Measurements from ENCODE around the gene MEOX2. TPM values are rescaled to one million over a fixed set of nuclear protein-coding genes. Genes with fewer than 3 reads are reported as not detected.
A peak's percentile ranks its signal among the peaks of the same experiment; 100 is the strongest.

MEOX2 gene
- total and polyA plus RNA-seq, 4 donors = 3.5 to 35.9 (median 9.9) TPM

- Histone ChIP-seq H3K9me3 (ENCODE audit: control insufficient read depth, low read length) (no peaks in the 10 kb centered on the region), H3K27ac (ENCODE audit: low read depth in 1 of 2, low read length in 2 of 2) (no peak overlapping the region), H3K36me3 (ENCODE audit: control insufficient read depth in 1 of 2, insufficient read depth in 2 of 2, low read length in 1 of 2) (no peaks in the 10 kb centered on the region), H3K4me3 (ENCODE audit: low read length in 2 of 2) (no peak overlapping the region), H3K4me1 (ENCODE audit: control insufficient read depth in 1 of 2, insufficient read depth in 2 of 2, low read length in 2 of 2) (no peaks in the 10 kb centered on the region), H3K27me3 (ENCODE audit: control insufficient read depth in 1 of 2, insufficient read depth in 2 of 2, low read length in 1 of 2) (no peaks in the 10 kb centered on the region)
- 26 to 35% methylated on average over 5 of the region's 5 CpGs for WGBS, 2 donors
- intact Hi-C loops (cut with DNase I) = no loop called here
- ATAC-seq (ENCODE audit: low FRiP score) (no peak), DNase-seq (no peak)
Observed at GRCh38 chr7:15648461-15648961, 38.0 kb downstream of the MEOX2 start.

DNA sequence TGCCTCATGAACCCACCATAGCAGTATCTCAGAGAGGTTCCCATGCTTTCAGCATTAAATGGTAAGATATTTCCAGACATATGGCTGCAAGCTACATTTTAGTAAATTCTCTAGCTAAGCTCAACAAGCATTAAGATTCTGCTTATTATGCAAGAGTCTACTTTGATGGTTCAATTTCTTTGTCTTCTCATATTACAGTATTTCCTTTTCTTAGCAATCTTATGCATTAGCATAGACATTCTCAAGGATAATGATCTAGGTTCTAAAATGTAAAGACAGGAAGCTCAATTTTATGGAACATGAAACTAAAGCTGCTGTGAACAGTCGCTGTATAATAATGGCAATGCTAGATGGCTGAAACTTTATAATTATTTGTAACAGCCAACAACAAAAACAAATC, 39.2 kb downstream of the MEOX2 start:
- no peaks in the 10 kb centered on the region for H3K36me3 ChIP-seq (ENCODE audit: control insufficient read depth in 1 of 2, insufficient read depth in 2 of 2, low read length in 1 of 2)
- no peak overlapping the region for H3K27ac ChIP-seq (ENCODE audit: low read depth in 1 of 2, low read length in 2 of 2)
- H3K27me3 ChIP-seq (ENCODE audit: control insufficient read depth in 1 of 2, insufficient read depth in 2 of 2, low read length in 1 of 2) = no peaks in the 10 kb centered on the region
- intact Hi-C loops (cut with DNase I) = no loop called here
- DNase-seq (no peak), ATAC-seq (ENCODE audit: low FRiP score) (no peak)
- 98 to 99% methylated on average over 1 of the region's 1 CpG for WGBS, 2 donors
- no peak overlapping the region for H3K4me3 ChIP-seq (ENCODE audit: low read length in 2 of 2)
- H3K9me3 ChIP-seq (ENCODE audit: control insufficient read depth, low read length) = no peaks in the 10 kb centered on the region
- H3K4me1 ChIP-seq (ENCODE audit: control insufficient read depth in 1 of 2, insufficient read depth in 2 of 2, low read length in 2 of 2) = no peaks in the 10 kb centered on the region

DNA sequence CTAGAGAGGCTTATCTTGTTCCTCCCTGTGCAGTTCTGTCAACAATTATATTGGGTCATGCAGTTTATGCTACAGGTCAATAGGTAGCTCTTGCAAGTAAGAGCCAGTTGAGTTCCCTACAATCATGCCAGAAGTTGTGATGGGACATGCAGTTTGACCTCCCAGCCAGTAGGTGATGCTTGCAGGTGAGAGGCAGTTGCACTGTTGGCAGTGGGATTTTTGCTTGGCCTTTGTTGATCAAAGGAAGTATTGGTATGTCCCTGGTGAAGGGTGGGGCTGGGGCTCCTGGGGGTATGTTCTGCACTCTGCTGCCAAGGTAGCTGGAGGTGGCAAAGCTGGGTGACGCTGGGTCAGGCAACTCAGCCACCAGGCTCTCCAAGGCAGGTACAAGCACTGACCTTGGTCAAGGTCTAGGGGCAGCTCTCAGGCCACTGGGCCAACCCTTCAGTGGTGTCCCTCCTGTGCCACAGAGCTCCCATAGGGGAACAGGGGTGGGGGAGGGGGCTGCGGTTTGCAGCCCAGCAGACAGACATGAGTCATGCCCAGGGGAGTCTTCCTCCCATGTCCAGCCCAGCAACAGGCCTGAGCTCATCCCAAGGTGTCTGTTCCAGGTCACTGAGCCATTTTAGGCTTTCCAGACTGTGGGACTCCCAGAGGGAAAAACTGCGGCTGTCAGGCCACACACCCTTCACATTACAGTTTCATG, 43.3 kb downstream of the MEOX2 start:
- ATAC-seq (ENCODE audit: low FRiP score) (no peak), DNase-seq (peak in 1 of 2 donors; percentile 55)
- intact Hi-C loops (cut with DNase I) = no loop called here
- H3K9me3 ChIP-seq (ENCODE audit: control insufficient read depth, low read length) = no peaks in the 10 kb centered on the region
- H3K27ac ChIP-seq (ENCODE audit: low read depth in 1 of 2, low read length in 2 of 2) = no peak overlapping the region
- 93 to 97% methylated on average over 3 of the region's 3 CpGs for WGBS, 2 donors
- no peaks in the 10 kb centered on the region for H3K27me3 ChIP-seq (ENCODE audit: control insufficient read depth in 1 of 2, insufficient read depth in 2 of 2, low read length in 1 of 2)
- H3K4me3 ChIP-seq (ENCODE audit: low read length in 2 of 2) = no peak overlapping the region
- H3K4me1 ChIP-seq (ENCODE audit: control insufficient read depth in 1 of 2, insufficient read depth in 2 of 2, low read length in 2 of 2) = no peaks in the 10 kb centered on the region
- no peaks in the 10 kb centered on the region for H3K36me3 ChIP-seq (ENCODE audit: control insufficient read depth in 1 of 2, insufficient read depth in 2 of 2, low read length in 1 of 2)

DNA sequence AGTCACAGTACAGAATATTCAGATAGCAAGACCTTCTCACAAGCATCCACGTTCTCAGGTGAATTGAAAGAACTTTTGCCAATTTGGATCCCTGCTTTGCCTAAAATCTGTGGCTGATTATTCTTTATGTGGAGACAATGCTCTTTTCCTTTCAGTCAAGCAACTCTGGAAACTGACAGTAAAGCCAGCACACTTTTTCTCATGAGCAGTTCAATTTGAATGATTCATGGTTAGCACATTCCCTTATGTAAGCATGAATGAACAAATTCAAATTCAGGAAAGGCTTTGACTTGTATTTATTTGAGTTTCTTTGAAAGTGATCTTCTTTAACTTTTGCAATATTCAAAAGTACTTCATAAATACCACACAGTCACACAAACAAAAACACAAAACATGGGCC, 57.6 kb downstream of the MEOX2 start:
- Histone ChIP-seq H3K9me3 (ENCODE audit: control insufficient read depth, low read length) (no peaks in the 10 kb centered on the region), H3K27ac (ENCODE audit: low read depth in 1 of 2, low read length in 2 of 2) (no peak overlapping the region), H3K27me3 (ENCODE audit: control insufficient read depth in 1 of 2, insufficient read depth in 2 of 2, low read length in 1 of 2) (no peaks in the 10 kb centered on the region), H3K36me3 (ENCODE audit: control insufficient read depth in 1 of 2, insufficient read depth in 2 of 2, low read length in 1 of 2) (no peaks in the 10 kb centered on the region), H3K4me3 (ENCODE audit: low read length in 2 of 2) (no peak overlapping the region), H3K4me1 (ENCODE audit: control insufficient read depth in 1 of 2, insufficient read depth in 2 of 2, low read length in 2 of 2) (peaks cover 0 to 2% of the 10 kb centered on the region in 2 donors)
- no peak for ATAC-seq (ENCODE audit: low FRiP score)
- intact Hi-C loops (cut with DNase I) = no loop called here
- WGBS, 2 donors = 51 to 64% methylated on average over 1 of the region's 1 CpG
- no peak for DNase-seq

GRCh38 chr7:15626041-15626440, 60.4 kb downstream of the MEOX2 start:
- WGBS, 2 donors = 77 to 86% methylated on average over 1 of the region's 1 CpG
- H3K27me3 ChIP-seq (ENCODE audit: control insufficient read depth in 1 of 2, insufficient read depth in 2 of 2, low read length in 1 of 2) = no peaks in the 10 kb centered on the region

GRCh38 chr7:15625466-15625865, 61.0 kb downstream of the MEOX2 start:
- WGBS, 2 donors = 5 to 14% methylated on average over 1 of the region's 1 CpG
- DNase-seq (no peak), ATAC-seq (ENCODE audit: low FRiP score) (no peak)
- Histone ChIP-seq H3K27me3 (ENCODE audit: control insufficient read depth in 1 of 2, insufficient read depth in 2 of 2, low read length in 1 of 2) (no peaks in the 10 kb centered on the region), H3K27ac (ENCODE audit: low read depth in 1 of 2, low read length in 2 of 2) (no peak overlapping the region), H3K36me3 (ENCODE audit: control insufficient read depth in 1 of 2, insufficient read depth in 2 of 2, low read length in 1 of 2) (no peaks in the 10 kb centered on the region), H3K9me3 (ENCODE audit: control insufficient read depth, low read length) (no peaks in the 10 kb centered on the region), H3K4me1 (ENCODE audit: control insufficient read depth in 1 of 2, insufficient read depth in 2 of 2, low read length in 2 of 2) (peaks cover 0 to 2% of the 10 kb centered on the region in 2 donors), H3K4me3 (ENCODE audit: low read length in 2 of 2) (no peak overlapping the region)
- intact Hi-C loops (cut with DNase I) = no loop called here

More at GRCh38 chr7:15626041-15626440, 60.4 kb downstream of the MEOX2 start:
- Histone ChIP-seq H3K9me3 (ENCODE audit: control insufficient read depth, low read length) (no peaks in the 10 kb centered on the region), H3K27ac (ENCODE audit: low read depth in 1 of 2, low read length in 2 of 2) (no peak overlapping the region), H3K36me3 (ENCODE audit: control insufficient read depth in 1 of 2, insufficient read depth in 2 of 2, low read length in 1 of 2) (no peaks in the 10 kb centered on the region), H3K4me3 (ENCODE audit: low read length in 2 of 2) (no peak overlapping the region), H3K4me1 (ENCODE audit: control insufficient read depth in 1 of 2, insufficient read depth in 2 of 2, low read length in 2 of 2) (peaks cover 0 to 2% of the 10 kb centered on the region in 2 donors)
- intact Hi-C loops (cut with DNase I) = no loop called here
- DNase-seq (no peak), ATAC-seq (ENCODE audit: low FRiP score) (no peak)

- H3K27ac ChIP-seq (ENCODE audit: low read depth in 1 of 2, low read length in 2 of 2) = no peak overlapping the region
- ATAC-seq (ENCODE audit: low FRiP score) (no peak), DNase-seq (no peak)
- H3K4me1 ChIP-seq (ENCODE audit: control insufficient read depth in 1 of 2, insufficient read depth in 2 of 2, low read length in 2 of 2) = no peaks in the 10 kb centered on the region
- intact Hi-C loops (cut with DNase I) = no loop called here
- no peaks in the 10 kb centered on the region for H3K27me3 ChIP-seq (ENCODE audit: control insufficient read depth in 1 of 2, insufficient read depth in 2 of 2, low read length in 1 of 2)
- H3K36me3 ChIP-seq (ENCODE audit: control insufficient read depth in 1 of 2, insufficient read depth in 2 of 2, low read length in 1 of 2) = no peaks in the 10 kb centered on the region
- no peaks in the 10 kb centered on the region for H3K9me3 ChIP-seq (ENCODE audit: control insufficient read depth, low read length)
- H3K4me3 ChIP-seq (ENCODE audit: low read length in 2 of 2) = no peak overlapping the region
- 94 to 95% methylated on average over 2 of the region's 2 CpGs for WGBS, 2 donors
Observed at GRCh38 chr7:15621468-15621867, 65.0 kb downstream of the MEOX2 start.

DNA sequence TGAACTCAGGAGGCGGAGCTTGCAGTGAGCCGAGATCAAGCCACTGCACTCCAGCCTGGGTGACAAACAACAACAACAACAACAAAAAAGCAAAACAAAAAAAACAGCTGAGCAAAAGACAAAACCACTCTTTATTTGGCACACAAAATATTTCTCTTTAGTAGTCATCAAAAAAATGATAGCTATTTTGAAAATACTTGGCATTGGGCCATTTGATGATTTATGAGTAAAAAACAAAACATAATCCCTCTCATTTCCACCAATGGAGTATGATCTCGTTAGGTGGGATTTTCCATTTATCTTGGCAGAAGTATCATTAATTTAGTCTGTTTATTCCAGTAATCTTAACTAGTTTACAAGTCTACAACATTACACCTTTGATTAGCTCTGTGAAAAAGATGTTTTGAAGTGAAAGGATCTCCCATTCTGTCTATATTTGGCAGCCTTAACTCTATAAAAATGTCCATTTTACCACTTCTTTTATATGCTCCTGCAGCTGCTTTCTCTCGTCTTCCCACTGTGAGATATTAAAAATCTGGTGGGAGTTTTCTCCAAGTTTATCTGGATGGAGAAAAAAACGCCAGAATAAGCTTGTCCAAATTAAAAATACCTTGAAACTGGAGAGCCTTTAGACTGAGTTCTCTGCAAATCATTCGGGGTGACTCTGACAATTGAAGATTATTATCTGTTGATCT, 65.8 kb downstream of the MEOX2 start:
- ATAC-seq (ENCODE audit: low FRiP score) = no peak
- H3K27me3 ChIP-seq (ENCODE audit: control insufficient read depth in 1 of 2, insufficient read depth in 2 of 2, low read length in 1 of 2) = no peaks in the 10 kb centered on the region
- H3K36me3 ChIP-seq (ENCODE audit: control insufficient read depth in 1 of 2, insufficient read depth in 2 of 2, low read length in 1 of 2) = no peaks in the 10 kb centered on the region
- no peaks in the 10 kb centered on the region for H3K9me3 ChIP-seq (ENCODE audit: control insufficient read depth, low read length)
- intact Hi-C loops (cut with DNase I) = no loop called here
- no peak overlapping the region for H3K27ac ChIP-seq (ENCODE audit: low read depth in 1 of 2, low read length in 2 of 2)
- no peak for DNase-seq
- H3K4me1 ChIP-seq (ENCODE audit: control insufficient read depth in 1 of 2, insufficient read depth in 2 of 2, low read length in 2 of 2) = no peaks in the 10 kb centered on the region
- WGBS, 2 donors = 78 to 83% methylated on average over 6 of the region's 6 CpGs
- H3K4me3 ChIP-seq (ENCODE audit: low read length in 2 of 2) = no peak overlapping the region

GRCh38 chr7:15618275-15618674, 68.2 kb downstream of the MEOX2 start:
- no peaks in the 10 kb centered on the region for H3K4me1 ChIP-seq (ENCODE audit: control insufficient read depth in 1 of 2, insufficient read depth in 2 of 2, low read length in 2 of 2)
- no peaks in the 10 kb centered on the region for H3K9me3 ChIP-seq (ENCODE audit: control insufficient read depth, low read length)
- no peak overlapping the region for H3K27ac ChIP-seq (ENCODE audit: low read depth in 1 of 2, low read length in 2 of 2)
- no peaks in the 10 kb centered on the region for H3K36me3 ChIP-seq (ENCODE audit: control insufficient read depth in 1 of 2, insufficient read depth in 2 of 2, low read length in 1 of 2)
- no peaks in the 10 kb centered on the region for H3K27me3 ChIP-seq (ENCODE audit: control insufficient read depth in 1 of 2, insufficient read depth in 2 of 2, low read length in 1 of 2)
- H3K4me3 ChIP-seq (ENCODE audit: low read length in 2 of 2) = no peak overlapping the region
- DNase-seq = no peak
- no peak for ATAC-seq (ENCODE audit: low FRiP score)
- intact Hi-C loops (cut with DNase I) = no loop called here
- WGBS, 2 donors = 96 to 98% methylated on average over 2 of the region's 2 CpGs
